Measurements from ENCODE around the gene PCA3.

Gene PCA3

GRCh38 chr9:76800901-76801300, 36.7 kb downstream of the PCA3 start:
- H3K4me3 ChIP-seq (ENCODE audit: low read length) = no peak overlapping the region
- H3K9ac ChIP-seq (ENCODE audit: low read depth, low read length) = no peak overlapping the region
- no peak overlapping the region for H3K27ac ChIP-seq (ENCODE audit: low read length)
- H3K4me1 ChIP-seq (ENCODE audit: insufficient read depth, low read length) = peaks cover 13% of the 10 kb centered on the region
- H3K9me3 ChIP-seq (ENCODE audit: insufficient read depth, low read depth, low read length) = no peaks in the 10 kb centered on the region
- no peaks in the 10 kb centered on the region for H3K36me3 ChIP-seq (ENCODE audit: insufficient read depth, low read depth, low read length)
- no peaks in the 10 kb centered on the region for H3K27me3 ChIP-seq (ENCODE audit: insufficient read depth, low read length)

- Histone ChIP-seq H3K36me3 (ENCODE audit: insufficient read depth, low read depth, low read length) (no peaks in the 10 kb centered on the region), H3K4me3 (ENCODE audit: low read length) (no peak overlapping the region), H3K9me3 (ENCODE audit: insufficient read depth, low read depth, low read length) (no peaks in the 10 kb centered on the region), H3K4me1 (ENCODE audit: insufficient read depth, low read length) (peaks cover 13% of the 10 kb centered on the region), H3K27me3 (ENCODE audit: insufficient read depth, low read length) (no peaks in the 10 kb centered on the region), H3K27ac (ENCODE audit: low read length) (no peak overlapping the region), H3K9ac (ENCODE audit: low read depth, low read length) (no peak overlapping the region)
Observed at GRCh38 chr9:76803083-76803482, 38.8 kb downstream of the PCA3 start.

GRCh38 chr9:76803762-76804161, 39.5 kb downstream of the PCA3 start:
- Histone ChIP-seq H3K4me1 (ENCODE audit: insufficient read depth, low read length) (peaks cover 13% of the 10 kb centered on the region), H3K36me3 (ENCODE audit: insufficient read depth, low read depth, low read length) (no peaks in the 10 kb centered on the region), H3K27me3 (ENCODE audit: insufficient read depth, low read length) (no peaks in the 10 kb centered on the region), H3K4me3 (ENCODE audit: low read length) (no peak overlapping the region), H3K27ac (ENCODE audit: low read length) (no peak overlapping the region), H3K9ac (ENCODE audit: low read depth, low read length) (no peak overlapping the region), H3K9me3 (ENCODE audit: insufficient read depth, low read depth, low read length) (no peaks in the 10 kb centered on the region)

- Histone ChIP-seq H3K27ac (ENCODE audit: low read length) (no peak overlapping the region), H3K9me3 (ENCODE audit: insufficient read depth, low read depth, low read length) (no peaks in the 10 kb centered on the region), H3K9ac (ENCODE audit: low read depth, low read length) (no peak overlapping the region), H3K27me3 (ENCODE audit: insufficient read depth, low read length) (no peaks in the 10 kb centered on the region), H3K4me3 (ENCODE audit: low read length) (no peak overlapping the region), H3K36me3 (ENCODE audit: insufficient read depth, low read depth, low read length) (no peaks in the 10 kb centered on the region), H3K4me1 (ENCODE audit: insufficient read depth, low read length) (peaks cover 3% of the 10 kb centered on the region)
Observed at GRCh38 chr9:76808636-76809035, 44.4 kb downstream of the PCA3 start.

GRCh38 chr9:76810377-76810957, 46.2 kb downstream of the PCA3 start:
- H3K9me3 ChIP-seq (ENCODE audit: insufficient read depth, low read depth, low read length) = no peaks in the 10 kb centered on the region
- H3K9ac ChIP-seq (ENCODE audit: low read depth, low read length) = no peak overlapping the region
- no peak overlapping the region for H3K4me3 ChIP-seq (ENCODE audit: low read length)
- H3K4me1 ChIP-seq (ENCODE audit: insufficient read depth, low read length) = no peaks in the 10 kb centered on the region
- no peak overlapping the region for H3K27ac ChIP-seq (ENCODE audit: low read length)
- H3K36me3 ChIP-seq (ENCODE audit: insufficient read depth, low read depth, low read length) = no peaks in the 10 kb centered on the region
- no peaks in the 10 kb centered on the region for H3K27me3 ChIP-seq (ENCODE audit: insufficient read depth, low read length)

- no peaks in the 10 kb centered on the region for H3K27me3 ChIP-seq (ENCODE audit: insufficient read depth, low read length)
- no peak overlapping the region for H3K4me3 ChIP-seq (ENCODE audit: low read length)
- H3K4me1 ChIP-seq (ENCODE audit: insufficient read depth, low read length) = no peaks in the 10 kb centered on the region
- H3K9ac ChIP-seq (ENCODE audit: low read depth, low read length) = no peak overlapping the region
- no peaks in the 10 kb centered on the region for H3K9me3 ChIP-seq (ENCODE audit: insufficient read depth, low read depth, low read length)
- no peak overlapping the region for H3K27ac ChIP-seq (ENCODE audit: low read length)
- H3K36me3 ChIP-seq (ENCODE audit: insufficient read depth, low read depth, low read length) = no peaks in the 10 kb centered on the region
Observed at GRCh38 chr9:76812591-76812990, 48.4 kb downstream of the PCA3 start.

- no peaks in the 10 kb centered on the region for H3K36me3 ChIP-seq (ENCODE audit: insufficient read depth, low read depth, low read length)
- no peaks in the 10 kb centered on the region for H3K9me3 ChIP-seq (ENCODE audit: insufficient read depth, low read depth, low read length)
- no peak overlapping the region for H3K27ac ChIP-seq (ENCODE audit: low read length)
- no peak overlapping the region for H3K9ac ChIP-seq (ENCODE audit: low read depth, low read length)
- no peaks in the 10 kb centered on the region for H3K27me3 ChIP-seq (ENCODE audit: insufficient read depth, low read length)
- H3K4me1 ChIP-seq (ENCODE audit: insufficient read depth, low read length) = no peaks in the 10 kb centered on the region
- H3K4me3 ChIP-seq (ENCODE audit: low read length) = no peak overlapping the region
Observed at GRCh38 chr9:76817489-76817888, 53.3 kb downstream of the PCA3 start.

GRCh38 chr9:76818271-76818670, 54.0 kb downstream of the PCA3 start:
- H3K36me3 ChIP-seq (ENCODE audit: insufficient read depth, low read depth, low read length) = no peaks in the 10 kb centered on the region
- no peak overlapping the region for H3K9ac ChIP-seq (ENCODE audit: low read depth, low read length)
- H3K27me3 ChIP-seq (ENCODE audit: insufficient read depth, low read length) = no peaks in the 10 kb centered on the region
- H3K4me3 ChIP-seq (ENCODE audit: low read length) = no peak overlapping the region
- no peaks in the 10 kb centered on the region for H3K4me1 ChIP-seq (ENCODE audit: insufficient read depth, low read length)
- H3K27ac ChIP-seq (ENCODE audit: low read length) = no peak overlapping the region
- H3K9me3 ChIP-seq (ENCODE audit: insufficient read depth, low read depth, low read length) = no peaks in the 10 kb centered on the region

GRCh38 chr9:76820431-76820830, 56.2 kb downstream of the PCA3 start:
- Histone ChIP-seq H3K9me3 (ENCODE audit: insufficient read depth, low read depth, low read length) (no peaks in the 10 kb centered on the region), H3K36me3 (ENCODE audit: insufficient read depth, low read depth, low read length) (no peaks in the 10 kb centered on the region), H3K27me3 (ENCODE audit: insufficient read depth, low read length) (no peaks in the 10 kb centered on the region), H3K4me1 (ENCODE audit: insufficient read depth, low read length) (peaks cover 7% of the 10 kb centered on the region; the same call in 1 of the 2 replicates), H3K27ac (ENCODE audit: low read length) (no peak overlapping the region), H3K9ac (ENCODE audit: low read depth, low read length) (no peak overlapping the region), H3K4me3 (ENCODE audit: low read length) (no peak overlapping the region)

- Histone ChIP-seq H3K4me1 (ENCODE audit: insufficient read depth, low read length) (peaks cover 7% of the 10 kb centered on the region; the same call in 1 of the 2 replicates), H3K27ac (ENCODE audit: low read length) (no peak overlapping the region), H3K4me3 (ENCODE audit: low read length) (no peak overlapping the region), H3K27me3 (ENCODE audit: insufficient read depth, low read length) (no peaks in the 10 kb centered on the region), H3K36me3 (ENCODE audit: insufficient read depth, low read depth, low read length) (no peaks in the 10 kb centered on the region), H3K9me3 (ENCODE audit: insufficient read depth, low read depth, low read length) (no peaks in the 10 kb centered on the region), H3K9ac (ENCODE audit: low read depth, low read length) (no peak overlapping the region)
Observed at GRCh38 chr9:76827296-76828080, 63.2 kb downstream of the PCA3 start.

GRCh38 chr9:76828447-76828846, 64.2 kb downstream of the PCA3 start:
- Histone ChIP-seq H3K4me3 (ENCODE audit: low read length) (no peak overlapping the region), H3K27me3 (ENCODE audit: insufficient read depth, low read length) (no peaks in the 10 kb centered on the region), H3K36me3 (ENCODE audit: insufficient read depth, low read depth, low read length) (no peaks in the 10 kb centered on the region), H3K9ac (ENCODE audit: low read depth, low read length) (no peak overlapping the region), H3K4me1 (ENCODE audit: insufficient read depth, low read length) (peaks cover 7% of the 10 kb centered on the region; the same call in 1 of the 2 replicates), H3K27ac (ENCODE audit: low read length) (no peak overlapping the region), H3K9me3 (ENCODE audit: insufficient read depth, low read depth, low read length) (no peaks in the 10 kb centered on the region)

GRCh38 chr9:76835571-76836283, 71.5 kb downstream of the PCA3 start:
- H3K9ac ChIP-seq (ENCODE audit: low read depth, low read length) = no peak overlapping the region
- peaks cover 11% of the 10 kb centered on the region; the same call in 1 of the 2 replicates for H3K4me1 ChIP-seq (ENCODE audit: insufficient read depth, low read length)
- no peaks in the 10 kb centered on the region for H3K36me3 ChIP-seq (ENCODE audit: insufficient read depth, low read depth, low read length)
- H3K4me3 ChIP-seq (ENCODE audit: low read length) = no peak overlapping the region
- H3K27ac ChIP-seq (ENCODE audit: low read length) = no peak overlapping the region
- no peaks in the 10 kb centered on the region for H3K9me3 ChIP-seq (ENCODE audit: insufficient read depth, low read depth, low read length)
- no peaks in the 10 kb centered on the region for H3K27me3 ChIP-seq (ENCODE audit: insufficient read depth, low read length)

Data from iPS-20b (cell line).